Measurements from ENCODE around the gene IQSEC2. TPM values are rescaled to one million over a fixed set of nuclear protein-coding genes. Genes with fewer than 3 reads are reported as not detected.

Gene IQSEC2
- total RNA-seq, 1 experiment from 2014 or later, result 8.5 TPM

DNA sequence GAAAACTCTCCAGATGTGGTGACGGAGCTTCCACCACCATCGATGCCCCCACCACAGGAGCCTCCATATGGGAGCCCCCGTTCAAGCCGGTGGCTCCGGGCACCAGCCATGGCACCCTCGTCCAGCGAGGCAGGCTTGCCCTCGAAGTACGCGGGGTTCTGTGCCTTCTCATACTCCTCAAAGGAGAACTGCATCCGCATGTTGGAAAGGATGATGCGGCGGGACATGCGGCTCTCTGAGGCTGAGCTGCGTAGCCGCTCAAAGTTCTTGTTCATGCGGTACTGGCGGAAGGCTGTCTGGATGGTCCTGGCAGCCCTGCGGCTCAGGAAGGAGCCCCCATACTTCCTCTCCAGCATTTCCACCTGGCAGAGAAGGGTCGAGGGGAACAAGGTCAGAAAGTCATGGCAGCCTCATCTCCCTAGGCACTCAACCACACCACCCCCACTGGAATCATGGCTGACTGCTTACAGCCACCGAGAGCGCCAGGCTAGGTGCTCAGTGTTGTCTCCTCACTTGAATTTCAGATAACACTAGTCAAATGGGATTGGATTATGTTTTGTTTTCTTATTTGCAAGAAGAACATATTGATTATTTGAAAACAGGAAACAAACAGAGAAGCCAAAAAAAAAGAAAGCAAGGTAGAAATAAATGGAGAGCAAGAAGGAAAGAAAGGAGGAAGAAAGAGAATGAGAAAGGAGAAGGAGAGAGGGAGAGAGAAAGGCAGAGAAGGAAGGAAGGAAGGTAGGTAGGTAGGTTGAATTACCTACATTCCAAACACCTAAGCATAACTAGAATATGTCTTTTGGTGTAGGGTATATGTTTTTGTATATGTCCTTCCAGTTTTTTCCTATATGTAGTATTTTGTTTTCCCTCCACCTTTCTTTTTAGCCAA, 26.6 kb downstream of the IQSEC2 start:
- H3K36me3 ChIP-seq (ENCODE audit: low read depth, low read length), result no peaks in the 10 kb centered on the region
- no peaks in the 10 kb centered on the region for H3K9me2 ChIP-seq (replicated peaks; ENCODE audit: low read length)
- H3K4me1 ChIP-seq (ENCODE audit: insufficient read depth, low read length), result no peaks in the 10 kb centered on the region
- H3K27ac ChIP-seq (ENCODE audit: low read length), result no peak overlapping the region
- no TSS peak for BruUV-seq (replicated peaks)
- DNase-seq (no peak), ATAC-seq (no peak)
- H3K9me3 ChIP-seq (ENCODE audit: low read length), result no peaks in the 10 kb centered on the region
- H3K27me3 ChIP-seq (ENCODE audit: low read length), result no peaks in the 10 kb centered on the region
- H3K4me3 ChIP-seq (ENCODE audit: low read length), result no peak overlapping the region
- ChIA-PET CTCF (no interaction called here), POLR2A (ENCODE audit: unreplicated experiment) (no interaction called here)
- no peak overlapping the region for H3K9ac ChIP-seq (ENCODE audit: low read length)
- no peak overlapping the region for H3K4me2 ChIP-seq (ENCODE audit: low read length)
- no peak overlapping the region for H2AFZ ChIP-seq (ENCODE audit: low read length)
- TF ChIP-seq EZH2phosphoT487 (IDR thresholded peaks at IDR 0.05; ENCODE audit: borderline replicate concordance, low read length) (no peak), CTCF (conservative IDR thresholded peaks at IDR 0.05; ENCODE audit: low read depth, low read length) (no peak), EZH2 (IDR thresholded peaks at IDR 0.05; ENCODE audit: low read length, unreplicated experiment) (no peak)
- H3F3A ChIP-seq (ENCODE audit: low read length, unreplicated experiment), result no peaks in the 10 kb centered on the region
- no peaks in the 10 kb centered on the region for H3K79me2 ChIP-seq (ENCODE audit: low read length)
- intact Hi-C loops (cut with micrococcal nuclease), result no loop called here
- no peaks in the 10 kb centered on the region for H4K20me1 ChIP-seq (ENCODE audit: low read length)

GRCh38 chrX:53253293-53254020, 27.9 kb downstream of the IQSEC2 start:
- no peaks in the 10 kb centered on the region for H4K20me1 ChIP-seq (ENCODE audit: low read length)
- no peak overlapping the region for H3K27ac ChIP-seq (ENCODE audit: low read length)
- H3K9me2 ChIP-seq (replicated peaks; ENCODE audit: low read length), result no peaks in the 10 kb centered on the region
- no TSS peak for BruUV-seq (replicated peaks)
- no peaks in the 10 kb centered on the region for H3K9me3 ChIP-seq (ENCODE audit: low read length)
- H3K4me2 ChIP-seq (ENCODE audit: low read length), result no peak overlapping the region
- ATAC-seq, result no peak
- TF ChIP-seq EZH2 (IDR thresholded peaks at IDR 0.05; ENCODE audit: low read length, unreplicated experiment) (no peak), CTCF (conservative IDR thresholded peaks at IDR 0.05; ENCODE audit: low read depth, low read length) (no peak), EZH2phosphoT487 (IDR thresholded peaks at IDR 0.05; ENCODE audit: borderline replicate concordance, low read length) (no peak)
- intact Hi-C loops (cut with micrococcal nuclease), result no loop called here
- no peaks in the 10 kb centered on the region for H3F3A ChIP-seq (ENCODE audit: low read length, unreplicated experiment)
- H3K9ac ChIP-seq (ENCODE audit: low read length), result no peak overlapping the region
- H3K27me3 ChIP-seq (ENCODE audit: low read length), result no peaks in the 10 kb centered on the region
- H2AFZ ChIP-seq (ENCODE audit: low read length), result no peak overlapping the region
- H3K4me1 ChIP-seq (ENCODE audit: insufficient read depth, low read length), result no peaks in the 10 kb centered on the region
- no peaks in the 10 kb centered on the region for H3K36me3 ChIP-seq (ENCODE audit: low read depth, low read length)
- ChIA-PET POLR2A (ENCODE audit: unreplicated experiment) (no interaction called here), CTCF (no interaction called here)
- no peak overlapping the region for H3K4me3 ChIP-seq (ENCODE audit: low read length)
- H3K79me2 ChIP-seq (ENCODE audit: low read length), result no peaks in the 10 kb centered on the region
- DNase-seq, result no peak
